GM19452 (cell line): ENCODE measurements around the gene GAPT.

ENCODE experiments used
- ATAC-seq: cut with Tn5 transposase; IDR thresholded peaks from one replicate; pipeline ENCODE4 v1.9.1; 2021; ENCODE audit not compliant: unreplicated experiment

Gene GAPT

DNA sequence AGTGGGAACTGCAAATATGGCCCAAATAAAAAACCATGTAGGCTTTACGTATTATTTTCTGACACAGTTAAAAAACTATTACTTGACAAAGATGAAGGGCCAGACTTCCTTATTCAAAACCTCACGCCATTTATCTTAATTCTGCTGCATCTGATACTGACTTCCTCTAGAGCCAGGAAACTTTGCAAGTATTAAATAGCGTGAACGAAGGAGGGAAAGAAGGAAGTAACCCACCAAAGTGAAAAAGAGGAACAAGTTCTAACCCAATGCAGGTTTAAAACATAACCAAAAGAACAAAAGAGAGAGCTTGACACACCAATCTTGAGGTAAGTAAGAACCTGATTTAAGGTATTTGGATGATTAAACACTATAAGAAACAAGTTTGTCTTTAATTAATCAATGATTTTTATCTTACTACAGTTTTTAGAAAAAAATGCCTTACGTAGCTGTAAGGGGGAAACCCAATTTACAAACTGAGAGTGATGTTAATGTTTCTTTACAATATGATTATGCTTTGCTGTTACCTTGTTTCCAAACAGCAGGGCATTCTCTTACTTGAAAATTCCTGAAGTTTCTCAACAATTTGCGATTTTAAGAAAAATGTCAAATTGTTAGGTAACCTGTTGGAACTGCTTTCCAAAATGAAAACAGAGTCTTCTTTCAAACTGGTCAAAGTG is at the start of gene GAPT:
GAPT (plus strand) TSS at position 220 of the 677 bp plus-strand sequence. CDS start 3,102 bp downstream, outside the sequence.
- peak; percentile 81 for ATAC-seq

DNA sequence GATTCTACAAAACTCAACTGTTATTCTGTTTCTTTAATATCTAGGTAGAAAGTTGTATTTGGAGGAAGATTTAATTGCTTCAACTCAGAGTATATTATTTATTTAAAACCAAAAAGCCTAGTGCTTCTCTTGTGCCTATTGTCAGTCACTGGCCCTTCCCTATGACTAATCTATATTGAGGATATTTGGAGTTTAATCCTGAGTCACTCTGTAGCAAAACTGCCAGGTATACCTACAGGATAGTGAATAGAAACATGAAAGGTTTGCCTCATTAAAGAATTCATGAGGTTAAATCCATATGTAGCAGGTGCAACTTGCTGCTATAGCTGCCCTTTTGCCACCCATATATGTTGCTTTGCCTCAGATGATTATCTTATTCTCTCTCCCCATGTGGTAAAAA is 46.4 kb upstream of the GAPT start:
- ATAC-seq: no peak

DNA sequence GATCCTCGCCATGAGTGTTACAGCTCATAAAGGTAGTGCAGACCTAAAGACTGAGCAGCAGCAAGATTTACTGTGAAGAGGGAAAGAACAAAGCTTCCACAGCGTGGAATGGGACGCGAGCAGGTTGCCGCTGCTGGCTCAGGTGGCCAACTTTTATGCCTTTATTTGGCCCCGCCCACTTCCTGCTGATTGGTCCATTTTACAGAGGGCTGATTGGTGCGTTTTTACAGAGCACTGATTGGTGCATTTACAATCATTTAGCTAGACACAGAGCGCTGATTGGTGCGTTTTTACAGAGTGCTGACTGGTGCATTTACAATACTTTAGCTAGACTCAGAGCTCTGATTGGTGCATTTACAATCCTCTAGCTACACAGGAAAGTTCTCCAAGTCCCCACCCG is 45.2 kb upstream of the GAPT start:
- no peak for ATAC-seq

DNA sequence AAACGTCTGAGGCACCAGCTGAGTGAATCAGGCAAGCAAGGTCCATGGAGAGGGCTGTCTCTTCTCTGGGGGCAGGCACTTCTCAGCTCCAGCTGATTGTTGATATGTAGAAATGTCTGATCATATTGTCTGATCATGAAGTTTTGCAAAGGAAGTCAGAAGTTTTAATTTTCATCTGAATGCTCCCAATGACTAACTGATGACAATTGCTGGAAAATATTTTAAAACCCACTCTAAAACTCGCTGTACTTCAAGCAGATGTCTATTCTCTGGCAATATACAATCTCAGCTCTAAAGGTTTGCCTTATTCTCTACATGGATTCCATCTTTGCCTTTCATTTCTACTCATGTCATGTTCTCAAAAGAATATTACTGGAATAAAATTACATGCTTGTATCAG is 44.0 kb upstream of the GAPT start:
- ATAC-seq: no peak

DNA sequence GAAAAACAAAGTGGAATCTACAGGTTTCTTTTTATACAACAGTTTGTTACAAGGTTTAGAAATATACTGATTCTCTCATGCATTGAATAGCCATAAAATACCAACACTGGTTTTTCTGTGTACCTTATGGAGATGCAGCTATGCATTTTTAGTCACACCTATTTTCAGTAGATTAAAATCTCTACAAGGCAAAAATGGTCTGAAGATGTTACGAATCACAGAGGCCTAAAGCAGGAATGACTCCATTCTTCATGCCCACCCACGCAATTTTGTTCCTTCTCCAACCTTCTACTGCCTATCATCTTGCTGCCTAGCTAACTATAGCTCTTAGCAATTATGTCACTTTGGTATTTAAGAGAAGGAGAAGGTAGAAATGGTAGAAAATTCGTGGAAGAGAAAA is 41.2 kb upstream of the GAPT start:
- no peak for ATAC-seq

DNA sequence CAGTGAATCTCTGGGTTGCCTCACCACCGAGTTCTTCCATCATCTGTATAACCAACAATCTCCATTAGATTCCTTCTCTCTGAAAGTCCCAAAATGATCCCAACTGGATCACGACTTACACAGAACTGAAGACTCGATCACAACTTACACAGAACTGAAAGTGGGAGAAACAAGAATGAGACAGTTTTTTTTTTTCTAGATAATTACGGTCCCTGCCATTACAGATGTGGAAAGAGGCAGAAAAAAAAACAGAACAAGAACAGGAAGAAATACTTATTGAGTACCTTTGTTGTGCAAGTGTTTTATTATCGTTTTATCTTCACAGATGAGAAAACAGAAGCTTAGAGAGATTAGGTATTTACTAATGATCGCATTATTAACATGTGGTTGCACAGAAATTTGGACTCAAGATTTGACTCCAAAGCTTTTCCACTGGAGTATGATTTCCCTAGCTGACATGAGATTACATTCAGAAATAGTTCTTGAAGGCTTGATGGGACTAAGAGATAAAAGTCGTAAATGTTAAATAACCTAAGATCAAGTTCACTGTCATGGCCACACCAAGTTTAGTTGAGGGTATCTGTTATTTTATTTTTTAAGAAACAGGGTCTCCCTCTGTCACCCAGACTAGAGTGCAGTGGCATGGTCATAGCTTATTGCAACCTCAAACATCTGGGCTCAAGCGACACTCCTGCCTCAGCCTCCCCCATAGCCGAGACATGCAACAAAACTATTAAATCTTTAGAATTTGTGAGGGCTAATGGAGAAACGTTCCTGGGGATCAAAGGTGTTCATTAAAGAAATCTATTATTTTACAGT is 40.2 kb upstream of the GAPT start:
- ATAC-seq: no peak

DNA sequence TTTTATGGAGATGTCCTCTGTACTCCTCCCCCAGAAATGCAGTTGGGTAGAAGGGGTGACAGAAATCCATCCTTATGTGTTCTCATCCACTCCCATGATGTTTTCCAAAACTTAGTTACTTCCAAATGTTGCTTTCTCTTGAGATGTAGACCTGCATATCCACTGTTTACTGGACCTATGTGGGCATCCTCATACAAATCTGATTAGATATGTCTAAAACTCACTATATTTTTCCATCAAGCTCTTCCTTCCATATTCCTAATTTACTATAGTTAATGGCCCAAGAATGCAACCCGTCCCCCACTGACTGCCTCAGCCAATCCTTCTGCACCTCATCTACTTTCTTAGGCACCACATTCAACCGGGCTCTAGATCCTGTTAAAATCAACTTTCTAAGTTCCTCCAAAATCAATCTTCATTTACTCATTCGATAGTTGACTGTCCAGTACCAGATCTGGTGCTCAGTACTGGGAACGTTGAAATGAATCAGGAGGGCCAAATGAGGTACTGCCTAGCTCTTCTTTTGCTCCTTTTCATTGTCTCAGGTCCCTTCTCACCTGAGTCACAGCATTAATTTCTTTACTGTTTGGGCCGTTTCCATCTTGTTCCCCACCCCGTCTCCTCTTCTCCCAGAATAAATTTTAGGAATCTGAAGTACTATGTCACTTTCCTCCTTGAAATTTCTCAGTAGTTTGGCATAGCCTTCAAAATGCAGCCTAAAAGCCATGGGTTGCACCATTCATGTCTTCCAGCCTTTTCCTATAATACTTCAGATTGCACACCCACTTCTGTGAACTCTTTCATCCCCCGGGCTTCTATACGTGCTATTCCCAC is 39.3 kb upstream of the GAPT start:
- ATAC-seq: no peak

DNA sequence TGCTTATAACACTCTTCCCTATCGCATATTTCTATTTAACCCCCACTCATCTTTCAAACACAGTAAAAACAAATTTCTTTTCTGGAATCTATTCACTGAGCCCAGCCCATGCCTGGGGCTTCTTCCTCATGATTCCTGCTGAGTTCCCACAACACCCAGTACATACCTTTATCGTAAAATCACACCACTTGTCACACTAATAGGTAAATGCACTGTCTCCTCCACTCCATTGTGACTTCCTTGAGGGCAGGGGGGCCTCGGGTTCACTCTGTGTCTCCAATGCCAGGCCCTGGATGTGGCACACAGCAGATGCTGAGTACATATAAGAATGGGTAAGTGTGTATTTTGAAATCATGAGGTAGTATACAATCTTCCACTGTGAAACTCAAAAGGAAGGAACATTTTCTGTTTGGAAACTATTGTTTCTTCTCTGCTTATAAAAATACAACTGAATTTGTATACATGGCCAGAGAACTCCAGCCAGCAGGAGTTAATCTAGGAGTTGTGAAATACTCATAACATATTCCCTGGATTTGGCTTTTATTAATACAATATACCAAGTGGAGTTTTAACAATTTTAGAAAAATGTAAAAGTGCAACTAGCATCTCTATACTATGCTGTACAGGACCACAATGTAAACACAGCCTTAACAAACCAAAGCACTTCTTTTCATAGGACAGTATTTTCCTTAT is 38.5 kb upstream of the GAPT start:
- no peak for ATAC-seq

DNA sequence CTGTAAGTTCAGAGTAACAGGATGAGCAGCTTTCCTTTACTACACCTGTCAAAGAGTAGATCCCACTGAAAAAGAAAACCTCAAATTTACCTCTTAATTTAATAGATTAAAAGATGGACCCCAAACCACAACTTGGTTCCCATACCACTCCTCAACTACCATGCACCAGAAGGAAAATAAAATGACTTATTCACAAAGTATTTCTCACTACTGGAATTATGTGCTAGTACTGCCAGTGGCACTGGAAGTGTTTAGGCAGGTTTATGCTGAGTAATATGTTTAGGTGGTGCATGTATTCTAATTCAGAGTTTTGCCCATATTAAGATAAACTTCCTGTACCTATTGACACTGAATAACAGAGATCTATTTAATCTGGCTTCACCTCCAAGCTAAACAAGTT is 37.9 kb upstream of the GAPT start:
- no peak for ATAC-seq

DNA sequence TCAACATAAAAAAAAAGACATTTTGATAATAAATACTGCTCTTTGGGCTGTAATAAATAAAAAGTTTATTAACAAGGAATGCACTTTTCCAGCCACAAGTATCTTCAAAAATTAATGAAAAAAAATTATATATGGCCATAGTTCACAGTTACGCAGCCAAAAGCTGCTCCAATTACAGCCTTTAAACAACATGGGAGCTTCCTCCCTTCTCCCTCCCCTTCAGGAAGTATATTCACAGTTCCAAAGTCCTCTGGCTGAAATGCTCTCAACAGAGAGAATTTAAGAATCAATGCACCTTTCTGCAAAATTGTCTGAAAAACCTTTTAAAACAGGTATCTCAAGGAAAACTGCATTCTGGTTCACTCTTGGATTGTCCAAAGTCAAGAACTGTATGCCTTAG is 37.2 kb upstream of the GAPT start:
- ATAC-seq: no peak

DNA sequence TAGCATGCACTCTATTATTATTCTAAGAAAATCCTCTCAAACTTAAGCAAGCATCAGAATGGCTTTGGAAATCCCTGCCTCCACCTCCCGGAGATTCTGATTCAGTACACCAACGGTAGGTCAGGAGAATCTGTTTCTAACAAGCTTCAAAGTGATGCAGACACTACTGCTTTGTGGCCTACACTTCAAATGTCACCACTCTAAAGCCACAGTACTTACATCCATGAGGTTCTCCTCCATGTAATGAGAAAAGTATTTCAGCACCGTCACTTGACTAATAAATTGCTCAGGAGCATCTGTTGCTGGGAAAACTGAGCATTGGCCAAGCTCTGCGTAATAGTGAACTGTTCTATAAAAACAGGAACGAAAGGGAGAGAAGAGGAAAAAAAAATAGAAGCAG is 36.2 kb upstream of the GAPT start:
- no peak for ATAC-seq

DNA sequence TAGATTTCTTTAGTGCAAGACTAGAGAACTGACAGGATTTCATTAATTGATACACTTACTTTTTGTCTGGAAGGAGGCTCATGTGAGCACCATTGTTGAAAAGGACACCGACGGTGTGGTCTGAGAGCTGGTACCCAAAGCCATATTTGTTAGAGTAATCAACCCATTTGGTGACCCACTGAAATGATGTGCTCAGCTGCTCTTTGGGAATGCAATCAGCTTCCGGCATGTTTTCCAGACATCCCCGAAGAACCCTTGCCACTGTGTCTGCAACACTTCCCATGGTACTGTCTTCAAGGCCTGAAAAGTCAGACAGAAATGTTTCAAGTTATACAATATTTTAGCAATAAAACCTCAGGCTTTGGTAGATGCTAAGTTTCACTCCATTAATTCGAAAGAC is 35.8 kb upstream of the GAPT start:
- ATAC-seq: no peak

DNA sequence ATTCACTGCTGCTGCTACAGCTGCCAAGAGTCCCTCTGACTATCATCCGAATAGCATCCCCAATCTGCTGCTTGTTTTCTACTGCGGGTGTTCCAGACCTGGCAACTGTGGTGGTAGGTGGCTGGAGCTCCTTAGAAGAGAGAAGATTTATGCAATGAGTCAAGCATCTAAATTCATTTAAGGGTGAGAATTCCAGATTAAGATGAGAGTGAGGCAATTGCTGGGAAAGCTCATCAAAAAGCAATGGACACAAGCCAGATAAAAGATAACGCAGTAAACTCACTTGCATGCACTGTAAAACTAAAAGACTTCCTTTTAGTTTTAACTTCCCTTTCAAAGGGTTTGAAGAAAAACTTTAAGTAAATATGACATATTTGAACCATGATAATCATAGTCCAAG is 35.2 kb upstream of the GAPT start:
- no peak for ATAC-seq

DNA sequence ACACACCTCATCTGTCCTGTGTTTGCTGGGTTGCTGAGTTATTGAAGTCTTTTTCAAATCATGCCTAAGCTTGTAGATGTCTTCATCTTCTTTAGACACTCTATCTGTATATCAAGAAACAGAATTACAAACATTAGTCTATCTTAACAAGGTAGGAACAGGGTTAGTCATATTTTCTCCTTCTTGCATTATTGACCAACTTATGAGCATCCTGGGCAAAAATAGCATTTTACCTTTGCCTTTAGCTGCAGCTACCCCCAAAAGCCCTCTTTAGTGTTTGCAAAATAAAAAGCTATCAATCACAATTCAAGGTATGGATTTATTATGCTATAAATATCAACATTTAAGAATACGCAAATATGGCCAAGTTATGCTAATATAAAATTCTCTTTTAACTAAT is 34.7 kb upstream of the GAPT start:
- ATAC-seq: no peak

DNA sequence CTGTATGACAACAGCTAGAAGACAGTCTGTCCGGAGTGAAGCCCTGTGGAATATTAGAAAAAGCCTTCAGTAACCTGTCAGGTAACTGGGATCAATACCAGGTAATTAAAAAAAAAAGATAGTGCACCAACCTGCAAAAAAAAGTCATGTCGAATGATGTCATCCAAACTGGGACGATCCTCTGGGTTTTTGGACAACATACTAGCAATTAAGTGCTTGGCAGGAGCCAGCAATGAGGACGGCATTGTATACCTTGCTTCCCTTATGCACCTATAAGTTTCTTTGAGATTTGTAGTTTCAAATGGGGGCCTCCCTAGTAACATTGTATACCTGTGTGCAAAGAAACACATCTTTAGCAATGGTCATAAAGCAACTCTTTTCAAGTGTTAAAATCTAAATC is 34.2 kb upstream of the GAPT start:
- no peak for ATAC-seq

DNA sequence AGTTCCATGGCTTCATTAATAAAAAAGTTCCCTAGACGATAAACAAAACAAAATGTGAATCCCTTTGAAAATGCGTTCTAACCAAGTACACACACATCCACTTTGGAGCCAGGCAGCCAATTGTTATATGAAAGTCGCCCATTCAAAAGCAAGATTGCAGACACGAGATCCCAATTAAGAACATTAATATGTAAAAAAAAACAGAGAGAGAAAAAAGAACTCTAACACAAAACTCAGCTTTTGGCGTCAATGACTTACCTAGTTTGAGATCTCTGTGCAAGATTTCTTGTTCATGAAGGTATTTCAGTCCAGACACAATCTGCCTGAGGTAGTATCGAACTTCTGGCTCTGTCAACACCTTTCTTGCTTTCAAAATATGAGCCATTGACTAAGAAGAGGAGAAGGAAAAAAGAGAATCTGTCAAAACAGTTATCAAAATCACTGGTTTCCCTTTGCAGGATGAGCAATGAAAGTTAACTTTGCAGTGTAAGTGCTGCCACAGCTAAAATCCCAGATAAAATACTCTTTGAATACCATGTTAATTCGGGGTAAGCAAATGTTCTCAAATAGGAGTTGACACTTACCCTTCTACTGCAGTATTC is 33.0 kb upstream of the GAPT start:
- ATAC-seq: no peak

DNA sequence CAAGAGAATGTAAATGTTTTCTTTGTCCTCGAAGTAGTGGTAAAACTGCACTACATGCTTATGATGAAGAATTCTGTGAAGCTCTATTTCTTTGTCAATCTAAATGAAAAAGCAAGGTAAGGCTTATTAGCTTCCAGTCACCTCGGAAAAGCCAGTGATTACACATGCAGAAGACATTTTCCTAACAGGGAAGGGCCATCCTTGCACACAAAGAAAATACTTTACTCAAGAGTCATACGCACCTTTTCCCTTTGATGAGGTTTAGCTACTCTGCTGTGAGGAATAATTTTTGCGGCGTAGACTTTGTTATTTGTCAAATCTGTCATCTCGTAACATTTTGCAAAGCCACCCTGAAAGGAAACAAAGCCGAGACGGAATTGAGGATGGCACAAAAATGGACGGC is 32.5 kb upstream of the GAPT start:
- ATAC-seq: no peak

DNA sequence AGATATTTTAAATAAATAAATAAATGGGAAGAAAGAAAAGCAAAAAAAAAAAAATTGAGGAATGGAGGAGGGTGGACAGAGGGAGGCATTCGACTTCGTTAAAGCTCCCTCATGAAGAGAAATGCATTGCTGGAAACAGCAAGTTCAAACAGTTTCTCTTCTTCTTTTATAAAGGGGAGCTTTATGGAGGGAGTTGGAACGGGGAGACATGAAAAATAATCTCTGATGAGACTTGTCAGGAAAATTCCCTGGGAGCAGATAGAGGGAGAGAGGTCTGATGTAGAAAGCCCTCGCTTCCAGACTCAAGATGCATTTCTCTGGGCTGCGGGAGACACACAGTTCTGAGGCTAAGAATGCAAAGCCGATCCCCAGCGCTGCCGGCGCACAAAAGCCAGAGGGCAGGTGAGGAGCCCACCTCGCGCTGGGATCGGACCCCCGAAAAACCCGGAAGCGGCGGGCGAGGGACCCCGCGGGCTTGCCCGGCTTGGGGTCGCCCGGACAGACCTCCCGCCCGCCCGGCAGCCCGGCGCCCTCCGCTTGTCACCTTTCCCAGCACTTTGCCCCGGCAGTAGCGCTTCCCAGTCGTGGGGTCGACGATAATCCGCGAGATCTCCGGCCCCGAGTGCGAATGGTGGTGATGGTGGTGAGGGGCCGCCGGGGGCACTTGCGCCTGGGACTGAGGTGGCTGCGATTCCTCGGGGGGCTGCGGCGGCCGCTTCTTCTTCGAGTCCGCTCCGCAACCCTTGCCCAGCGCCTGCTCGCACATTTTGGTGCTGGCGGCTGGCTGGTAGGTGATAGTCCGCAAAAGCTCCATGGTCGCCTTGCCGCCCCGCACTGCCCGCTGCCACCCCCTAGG is 31.9 kb upstream of the GAPT start:
- peak; percentile 0 for ATAC-seq

DNA sequence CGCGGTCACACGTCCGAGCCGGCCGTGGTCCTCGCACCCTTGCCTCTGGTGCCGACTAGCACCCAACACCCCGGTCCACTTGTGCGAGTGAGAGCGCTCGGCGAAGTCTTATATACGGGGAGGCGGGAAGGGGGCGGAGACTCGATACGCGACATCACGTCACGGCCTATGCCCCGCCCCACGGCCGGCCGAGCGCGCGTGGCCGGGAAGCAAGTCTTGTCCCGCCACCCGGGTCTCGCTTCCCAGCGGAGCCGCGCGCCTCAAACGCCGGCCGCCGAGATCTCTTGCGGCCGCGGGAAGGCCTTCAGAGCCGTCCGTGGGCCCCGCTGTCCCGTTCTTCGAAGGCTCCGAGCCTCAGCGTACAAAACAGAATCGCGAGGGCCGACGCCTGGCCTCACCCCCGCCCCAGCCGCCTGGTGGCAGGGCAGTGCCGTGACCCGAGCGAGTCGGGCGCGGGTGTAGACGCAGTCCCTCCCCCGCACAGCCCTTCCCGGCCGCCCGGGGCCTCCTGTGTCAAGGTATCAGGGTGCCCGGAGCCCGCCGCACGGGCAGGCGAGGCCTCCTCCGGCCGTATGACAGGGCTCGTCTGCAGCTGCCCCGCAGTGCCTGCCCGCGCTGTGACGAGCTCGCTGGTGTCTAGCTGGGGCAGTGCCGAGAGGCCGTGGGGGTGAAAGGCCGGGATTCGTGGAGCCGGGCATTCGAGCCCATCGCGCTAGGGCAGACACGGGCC is 31.1 kb upstream of the GAPT start, which contains the start of gene PLK2:
PLK2 (minus strand) TSS at position 85 of the 730 bp plus-strand sequence. CDS start 127 bp downstream, outside the sequence.
- ATAC-seq: peak; percentile 73
